Testis (tissue), 2 donors: ENCODE results near the gene ITCH.

ENCODE experiments used
- POLR2A ChIP-seq: fragments of 450-650 bp; IDR thresholded peaks from one replicate; pipeline ENCODE4 v1.6.1; 2017; ENCODE audit warnings: antibody characterized with exemption, mild to moderate bottlenecking, moderate library complexity
- TF ChIP-seq, protein P1 (sequence below), 3 experiments: fragments of 450-650 bp in 2 of 3; fragments of 200-600 bp in 1 of 3; sonication (generic) in 1 of 3; IDR thresholded peaks; one replicate each; pipeline ENCODE4 v1.5.1; 2016 to 2019; ENCODE audit warnings: antibody characterized with exemption in 3 of 3, mild to moderate bottlenecking in 2 of 3, moderate library complexity in 1 of 3

DNA sequence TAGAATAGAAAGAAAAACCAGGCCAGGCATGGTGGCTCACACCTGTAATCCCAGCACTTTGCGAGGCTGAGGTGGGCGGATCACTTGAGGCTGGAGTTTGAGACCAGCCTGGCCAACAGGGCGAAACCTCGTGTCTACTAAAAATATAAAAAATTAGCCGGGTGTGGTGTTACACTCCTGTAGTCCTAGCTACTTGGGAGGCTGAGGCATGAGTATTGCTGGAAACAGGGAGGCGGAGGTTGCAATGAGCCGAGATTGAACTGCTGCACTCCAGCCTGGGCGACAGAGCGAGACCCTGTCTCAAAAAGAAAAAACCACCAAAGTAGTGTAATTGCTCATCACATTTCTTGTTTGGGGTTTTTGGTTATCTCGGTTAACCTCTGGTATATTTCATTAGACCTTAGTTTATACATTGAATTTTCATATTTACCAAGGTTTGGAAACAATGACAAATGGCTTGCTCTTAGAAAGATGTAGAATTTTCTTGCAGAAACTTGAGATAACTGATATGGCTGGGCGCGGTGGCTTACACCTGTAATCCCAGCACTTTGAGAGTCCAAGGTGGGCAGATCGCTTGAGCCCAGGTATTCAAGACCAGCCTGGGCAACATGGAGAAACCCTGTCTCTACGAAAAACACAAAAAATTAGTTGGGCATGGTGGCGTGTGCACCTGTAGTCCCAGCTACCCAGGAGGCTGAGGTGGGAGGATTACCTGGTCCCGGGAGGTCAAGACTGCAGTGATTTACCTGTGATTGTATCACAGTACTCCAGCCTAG, 14.2 kb downstream of the ITCH start:
- no peak for TF ChIP-seq POLR2A
- TF ChIP-seq, protein P1, sequence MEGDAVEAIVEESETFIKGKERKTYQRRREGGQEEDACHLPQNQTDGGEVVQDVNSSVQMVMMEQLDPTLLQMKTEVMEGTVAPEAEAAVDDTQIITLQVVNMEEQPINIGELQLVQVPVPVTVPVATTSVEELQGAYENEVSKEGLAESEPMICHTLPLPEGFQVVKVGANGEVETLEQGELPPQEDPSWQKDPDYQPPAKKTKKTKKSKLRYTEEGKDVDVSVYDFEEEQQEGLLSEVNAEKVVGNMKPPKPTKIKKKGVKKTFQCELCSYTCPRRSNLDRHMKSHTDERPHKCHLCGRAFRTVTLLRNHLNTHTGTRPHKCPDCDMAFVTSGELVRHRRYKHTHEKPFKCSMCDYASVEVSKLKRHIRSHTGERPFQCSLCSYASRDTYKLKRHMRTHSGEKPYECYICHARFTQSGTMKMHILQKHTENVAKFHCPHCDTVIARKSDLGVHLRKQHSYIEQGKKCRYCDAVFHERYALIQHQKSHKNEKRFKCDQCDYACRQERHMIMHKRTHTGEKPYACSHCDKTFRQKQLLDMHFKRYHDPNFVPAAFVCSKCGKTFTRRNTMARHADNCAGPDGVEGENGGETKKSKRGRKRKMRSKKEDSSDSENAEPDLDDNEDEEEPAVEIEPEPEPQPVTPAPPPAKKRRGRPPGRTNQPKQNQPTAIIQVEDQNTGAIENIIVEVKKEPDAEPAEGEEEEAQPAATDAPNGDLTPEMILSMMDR (IDR thresholded peaks at IDR 0.05), result no peak
